Measurements from ENCODE around the gene NTNG1. TPM values are rescaled to one million over a fixed set of nuclear protein-coding genes. Genes with fewer than 3 reads are reported as not detected.

NTNG1 gene
- total and polyA plus RNA-seq, 2 of the 8 experiments (the other 6 are each of a cell fraction or from before 2014, with no cell fraction given): 1.2 to 4.1 TPM

GRCh38 chr1:107132195-107132594, 8.6 kb upstream of the NTNG1 start:
- no peak overlapping the region for H3K4me3 ChIP-seq (ENCODE audit: extremely low read depth in 1 of 4, insufficient read depth in 2 of 4, low read depth in 3 of 4, low read length in 4 of 4)
- ChIA-PET CTCF (ENCODE audit: partially characterized antibody) (interaction anchor here (0.6 kb wide), 1 partner anchor 608 kb away, joined by 3 read pairs; no protein-coding TSS in a partner anchor), POLR2A (ENCODE audit: partially characterized antibody) (no interaction called here)
- no peak overlapping the region for H4K91ac ChIP-seq (replicated peaks; ENCODE audit: insufficient read length, low read length)
- H3K4ac ChIP-seq (replicated peaks; ENCODE audit: insufficient read length, low read depth, low read length): no peak overlapping the region
- H3K27me3 ChIP-seq (replicated peaks in 1 of 4; ENCODE audit: control insufficient read depth in 3 of 4, extremely low read depth in 1 of 4, insufficient read depth in 3 of 4, low read length in 3 of 4): no peaks in the 10 kb centered on the region
- no peaks in the 10 kb centered on the region for H3K9me3 ChIP-seq (ENCODE audit: insufficient read depth in 2 of 2, low read depth in 1 of 2, low read length in 1 of 2)
- no peak overlapping the region for H3K27ac ChIP-seq (ENCODE audit: low read depth, low read length)
- DNase-seq (ENCODE audit: low read depth in 1 of 2, low spot score in 2 of 2): no peak
- no peak overlapping the region for H2BK120ac ChIP-seq (replicated peaks; ENCODE audit: low read depth, low read length)
- no peak overlapping the region for H2BK20ac ChIP-seq (ENCODE audit: low read length)
- no peaks in the 10 kb centered on the region for H4K20me1 ChIP-seq (replicated peaks in 1 of 2; ENCODE audit: control insufficient read depth in 1 of 2, insufficient read depth in 2 of 2, low read length in 2 of 2)
- H3K14ac ChIP-seq (ENCODE audit: insufficient read length): no peak overlapping the region
- H3K9ac ChIP-seq (replicated peaks in 1 of 4; ENCODE audit: extremely low read depth in 1 of 4, low read depth in 3 of 4, low read length in 3 of 4): no peak overlapping the region
- H3K18ac ChIP-seq (ENCODE audit: extremely low read depth, low read length): no peak overlapping the region
- no peak overlapping the region for H2BK12ac ChIP-seq (ENCODE audit: low read depth, low read length)
- H2AK5ac ChIP-seq (ENCODE audit: low read depth, low read length): no peak overlapping the region
- FAIRE-seq: no peak
- H3K4me2 ChIP-seq (ENCODE audit: insufficient read depth in 1 of 2, low read depth in 2 of 2, low read length in 2 of 2): no peak overlapping the region
- H2BK5ac ChIP-seq (ENCODE audit: low read depth, low read length): no peak overlapping the region
- no peaks in the 10 kb centered on the region for H3K4me1 ChIP-seq (replicated peaks in 1 of 4; ENCODE audit: control insufficient read depth in 3 of 4, insufficient read depth in 4 of 4, low read length in 3 of 4)
- no peak overlapping the region for H3K23ac ChIP-seq (ENCODE audit: insufficient read length)
- no peaks in the 10 kb centered on the region for H3K79me2 ChIP-seq (ENCODE audit: control insufficient read depth in 1 of 2, insufficient read depth in 2 of 2, low read length in 2 of 2)
- no peaks in the 10 kb centered on the region for H3K36me3 ChIP-seq (ENCODE audit: control insufficient read depth in 2 of 4, insufficient read depth in 4 of 4, low read length in 3 of 4)
- H3K79me1 ChIP-seq (ENCODE audit: low read depth, low read length): no peaks in the 10 kb centered on the region
- H2AFZ ChIP-seq (ENCODE audit: low read length): no peak overlapping the region
- no peak overlapping the region for H3K56ac ChIP-seq (replicated peaks; ENCODE audit: insufficient read length, low read depth, low read length)
- 87% methylated on average over 1 of the region's 1 CpG; no CpG with 5 or more reads in 1 of the 2 experiments for WGBS, 2 experiments (ENCODE audit: extremely low coverage in 1 of 2, insufficient coverage in 1 of 2, insufficient read length in 1 of 2, insufficient replicate concordance in 2 of 2, low coverage in 1 of 2, low lambda C conversion rate in 2 of 2, missing lambda C conversion rate in 1 of 2)
- no peak overlapping the region for H4K5ac ChIP-seq (ENCODE audit: insufficient read length, low read depth, low read length)
- H3K23me2 ChIP-seq (ENCODE audit: low read depth, low read length): no peaks in the 10 kb centered on the region
- no peak overlapping the region for H2BK15ac ChIP-seq (ENCODE audit: low read length)
- no peak overlapping the region for H4K8ac ChIP-seq (ENCODE audit: extremely low read depth, insufficient read depth, low read length)
- TF ChIP-seq SIN3A (conservative IDR thresholded peaks at IDR 0.05 in 1 of 2, IDR thresholded peaks at IDR 0.05 in 1 of 2; ENCODE audit: low read depth in 1 of 2, low read length in 2 of 2): no peak
- no peak for TF ChIP-seq RFX5 (IDR thresholded peaks at IDR 0.05; ENCODE audit: borderline replicate concordance, low read depth, low read length)
- no peak for TF ChIP-seq SIX5 (IDR thresholded peaks at IDR 0.05; ENCODE audit: low read depth, low read length)
- no peak for TF ChIP-seq CBX8 (IDR thresholded peaks at IDR 0.05; ENCODE audit: borderline replicate concordance, low read depth, low read length)
- no peak for TF ChIP-seq SAP30 (IDR thresholded peaks at IDR 0.05; ENCODE audit: insufficient read depth, insufficient replicate concordance, low read length)
- no peak for TF ChIP-seq JUND (IDR thresholded peaks at IDR 0.05; ENCODE audit: low read length)
- TF ChIP-seq CHD2 (IDR thresholded peaks at IDR 0.05; ENCODE audit: low read length): no peak
- TF ChIP-seq GTF2F1 (IDR thresholded peaks at IDR 0.05; ENCODE audit: borderline replicate concordance, low read depth, low read length): no peak
- no peak for TF ChIP-seq SIRT6 (IDR thresholded peaks at IDR 0.05; ENCODE audit: low read length)
- TF ChIP-seq HDAC2 (IDR thresholded peaks at IDR 0.05; ENCODE audit: borderline replicate concordance in 1 of 2, low read depth in 2 of 2, low read length in 2 of 2): no peak
- no peak for TF ChIP-seq TAF7 (optimal IDR thresholded peaks at IDR 0.05; ENCODE audit: borderline replicate concordance, low read depth, low read length)
- no peak for TF ChIP-seq NRF1 (IDR thresholded peaks at IDR 0.05; ENCODE audit: low read depth, low read length)
- TF ChIP-seq TEAD4 (IDR thresholded peaks at IDR 0.05; ENCODE audit: low read depth, low read length): no peak
- TF ChIP-seq MAFK (IDR thresholded peaks at IDR 0.05; ENCODE audit: low read depth, low read length): no peak
